GM12891 (cell line): Measurements from ENCODE around the gene CEP41.

Experiments
- DNase-seq: peaks from one replicate; pipeline ENCODE4 v3.0.0; 2011; ENCODE audit warnings: low spot score; ENCODE audit not compliant: insufficient read length
- FAIRE-seq: peaks from 2 replicates; lab custom pipeline; 2011; peaks lifted over from hg19 to GRCh38; lab: Jason Lieb, UNC
- PAX5 ChIP-seq: IDR thresholded peaks from 2 replicates; pipeline ENCODE4 v1.6.1; 2011; ENCODE audit warnings: low read length, moderate library complexity, mild to moderate bottlenecking; ENCODE audit not compliant: insufficient read depth, severe bottlenecking
- POLR2A ChIP-seq: IDR thresholded peaks from 2 replicates; pipeline ENCODE4 v1.6.1; 2011; ENCODE audit warnings: low read depth, low read length, control low read depth
- POLR2AphosphoS5 ChIP-seq: IDR thresholded peaks from 2 replicates; pipeline ENCODE4 v1.6.1; 2011; ENCODE audit warnings: low read depth, low read length, control low read depth
- POU2F2 ChIP-seq: IDR thresholded peaks from 2 replicates; pipeline ENCODE4 v1.6.1; 2011; ENCODE audit warnings: low read depth, mild to moderate bottlenecking, control low read depth, low read length, moderate library complexity
- SPI1 ChIP-seq: IDR thresholded peaks from 2 replicates; pipeline ENCODE4 v1.6.1; 2011; ENCODE audit warnings: low read depth, low read length, control low read depth
- TAF1 ChIP-seq: IDR thresholded peaks from 2 replicates; pipeline ENCODE4 v1.6.1; 2011; ENCODE audit warnings: low read depth, low read length, control low read depth

Gene CEP41

GRCh38 chr7:130479716-130480400 lies 39.0 kb upstream of the CEP41 start:
- DNase-seq (no peak), FAIRE-seq (no peak)
- TF ChIP-seq PAX5 (no peak), POU2F2 (no peak), TAF1 (no peak), POLR2AphosphoS5 (no peak), POLR2A (no peak), SPI1 (no peak)

- FAIRE-seq = no peak
- no peak for DNase-seq
- TF ChIP-seq TAF1 (no peak), POU2F2 (no peak), SPI1 (no peak), POLR2AphosphoS5 (no peak), POLR2A (no peak), PAX5 (no peak)
These were observed 38.2 kb upstream of the CEP41 start for GRCh38 chr7:130478991-130479390.

DNA sequence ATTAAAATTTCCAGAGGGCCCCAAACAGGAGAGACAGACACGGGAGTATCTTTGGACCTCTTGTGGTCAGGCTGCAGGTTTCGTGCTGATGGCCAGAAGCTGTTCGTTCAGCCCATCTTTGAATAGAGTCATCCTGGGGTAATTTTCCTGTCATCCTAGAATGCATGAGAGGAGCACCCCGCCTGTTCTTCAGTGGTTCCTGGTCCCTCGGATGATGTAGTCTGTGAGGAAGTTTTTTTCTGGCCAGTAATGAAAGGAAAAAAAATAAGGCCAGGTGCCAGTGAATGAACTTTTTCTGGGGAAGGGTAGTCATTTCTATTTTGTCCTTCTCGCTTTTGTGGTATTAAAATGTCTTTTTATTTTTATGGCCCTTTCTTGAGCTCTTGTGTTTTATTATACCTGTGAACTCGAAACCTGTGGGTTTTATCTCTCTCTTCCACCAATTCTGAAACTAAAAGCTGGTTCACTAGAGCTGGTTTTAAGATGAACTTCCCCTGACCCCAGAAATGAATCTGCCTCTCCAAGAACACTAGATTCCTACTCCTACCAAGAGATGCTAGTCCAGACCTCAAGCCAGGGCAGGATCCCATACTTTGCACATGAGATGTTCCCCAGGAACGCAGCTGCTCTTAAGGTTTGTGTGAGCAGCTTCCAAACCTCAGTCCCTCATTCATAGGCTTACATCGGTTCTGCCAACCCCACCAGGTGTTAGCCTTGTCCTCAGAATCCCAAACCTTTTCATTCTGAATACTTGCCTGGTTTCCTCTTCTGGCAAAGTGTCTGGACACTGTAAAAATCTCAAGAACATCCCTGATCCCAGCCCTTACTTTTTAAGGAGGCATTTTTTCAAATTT lies 35.7 kb upstream of the CEP41 start:
- DNase-seq (no peak), FAIRE-seq (peak; percentile 43)
- no peak for TF ChIP-seq POU2F2
- no peak for TF ChIP-seq POLR2AphosphoS5
- TF ChIP-seq TAF1 = no peak
- no peak for TF ChIP-seq POLR2A
- no peak for TF ChIP-seq SPI1
- no peak for TF ChIP-seq PAX5

GRCh38 chr7:130475776-130476175 lies 35.0 kb upstream of the CEP41 start:
- TF ChIP-seq POU2F2 (no peak), POLR2A (no peak), SPI1 (no peak), POLR2AphosphoS5 (no peak), PAX5 (no peak), TAF1 (no peak)
- FAIRE-seq = no peak

DNA sequence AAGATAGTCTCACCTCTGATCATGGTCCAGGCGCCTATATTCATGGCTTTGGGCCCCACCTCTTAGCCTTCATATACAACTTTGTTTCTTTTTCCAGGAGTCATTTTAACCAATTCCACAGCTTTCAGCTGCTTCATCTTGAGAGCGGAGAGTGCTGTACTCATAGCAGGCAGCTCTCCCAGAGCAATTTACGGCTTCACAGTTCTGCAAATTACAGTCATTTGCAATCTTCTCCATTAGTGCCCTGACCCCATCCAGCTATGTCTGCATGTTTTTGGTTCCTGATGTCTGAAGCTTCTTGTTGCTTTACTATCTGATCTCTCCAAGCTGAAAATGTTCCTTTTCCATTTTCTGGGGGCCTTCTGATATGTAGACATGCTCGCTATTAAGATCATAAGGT lies 33.1 kb upstream of the CEP41 start:
- DNase-seq (no peak), FAIRE-seq (peak; percentile 60)
- TF ChIP-seq SPI1 (0 out of 2 replicates have a peak, but pooled peaks have one; percentile 35), PAX5 (no peak)

More at GRCh38 chr7:130475776-130476175, 35.0 kb upstream of the CEP41 start:
- no peak for DNase-seq

- no peak for FAIRE-seq
- no peak for DNase-seq
- TF ChIP-seq POLR2A = no peak
- TF ChIP-seq SPI1 = no peak
- TF ChIP-seq PAX5 = no peak
- no peak for TF ChIP-seq POU2F2
- no peak for TF ChIP-seq TAF1
- TF ChIP-seq POLR2AphosphoS5 = no peak
These were observed 32.5 kb upstream of the CEP41 start for GRCh38 chr7:130473289-130473688.

GRCh38 chr7:130471974-130472373 lies 31.2 kb upstream of the CEP41 start:
- no peak for DNase-seq
- FAIRE-seq = no peak
- TF ChIP-seq POLR2AphosphoS5 = no peak
- no peak for TF ChIP-seq POLR2A
- TF ChIP-seq POU2F2 = no peak
- no peak for TF ChIP-seq PAX5
- no peak for TF ChIP-seq SPI1

DNA sequence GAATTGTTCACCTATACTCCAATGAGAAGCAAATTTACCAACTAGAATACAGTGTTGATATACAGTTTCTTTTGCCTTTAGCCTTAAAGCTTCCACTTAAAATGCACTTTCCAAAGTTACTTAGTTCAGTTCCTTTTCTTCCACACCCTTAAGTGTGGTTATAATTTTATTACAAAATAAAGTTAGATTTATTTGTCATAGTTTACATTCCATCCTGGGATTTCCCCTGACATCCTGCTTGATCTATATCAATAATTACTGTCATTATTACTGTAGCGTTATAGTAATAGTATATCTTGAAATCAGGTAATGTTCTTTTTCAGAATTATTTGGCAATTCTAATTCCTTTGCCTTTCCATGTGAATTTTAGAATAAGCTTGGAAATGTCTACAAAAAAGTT lies 27.8 kb upstream of the CEP41 start:
- TF ChIP-seq POU2F2 (no peak), PAX5 (no peak), TAF1 (no peak), POLR2AphosphoS5 (no peak), POLR2A (no peak), SPI1 (no peak)
- FAIRE-seq (no peak), DNase-seq (no peak)

- DNase-seq = no peak
- no peak for TF ChIP-seq POU2F2
- TF ChIP-seq POLR2AphosphoS5 = no peak
- TF ChIP-seq SPI1 = no peak
- no peak for TF ChIP-seq PAX5
- no peak for TF ChIP-seq TAF1
- no peak for TF ChIP-seq POLR2A
- no peak for FAIRE-seq
These were observed 23.0 kb upstream of the CEP41 start for GRCh38 chr7:130463553-130464434.

GRCh38 chr7:130461272-130461671 lies 20.5 kb upstream of the CEP41 start:
- FAIRE-seq (no peak), DNase-seq (no peak)
- no peak for TF ChIP-seq POLR2AphosphoS5
- no peak for TF ChIP-seq POLR2A
- TF ChIP-seq SPI1 = no peak
- TF ChIP-seq POU2F2 = no peak
- TF ChIP-seq PAX5 = no peak
- TF ChIP-seq TAF1 = no peak
